A549 treated with ZK216348 at 1 μM for 4 hours (cell line): ENCODE data around the gene CRX. TPM values are rescaled to one million over a fixed set of nuclear protein-coding genes. Genes with fewer than 3 reads are reported as not detected.

ENCODE experiments used
- total RNA-seq: library from RNA; stranded (reverse); fragments of 200-300 nt; extraction: Qiagen RNA extraction; gene quantifications from 5 replicates; pipeline ENCODE4 v1.2.3, GENCODE V29; 2022; ENCODE audit warnings: low read depth

CRX gene
- total RNA-seq = not detected in 5 replicates

DNA sequence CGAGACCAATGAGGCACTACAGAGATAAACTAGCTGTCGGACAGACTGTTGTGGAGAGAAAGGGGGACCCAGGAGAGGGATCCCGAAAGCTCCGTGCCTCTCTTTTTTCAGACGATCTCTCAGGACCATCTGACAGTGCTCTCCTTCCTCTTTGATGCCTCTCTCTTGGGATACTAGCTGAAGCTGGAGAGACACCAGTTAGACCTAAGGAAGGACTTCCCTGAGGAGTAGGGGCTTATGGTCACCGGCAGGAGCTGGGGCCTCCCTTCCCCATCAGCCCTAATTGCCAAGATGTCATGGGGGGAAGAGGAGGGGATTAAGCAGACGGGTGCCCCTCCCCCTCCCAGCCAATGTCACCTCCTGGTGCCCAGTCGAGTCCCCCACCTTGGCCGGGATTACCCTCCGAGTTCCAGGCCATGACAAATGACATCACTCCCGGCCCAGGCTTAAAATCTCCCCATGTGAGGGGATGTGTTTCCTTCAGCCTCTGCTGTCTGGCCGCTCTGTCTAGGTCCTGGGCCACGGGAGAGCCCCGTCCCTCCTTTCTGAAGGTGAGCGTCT is at the start of gene CRX:
CRX (plus strand) TSS at position 478 of the 561 bp plus-strand sequence. CDS start 12,507 bp downstream, outside the sequence.

DNA sequence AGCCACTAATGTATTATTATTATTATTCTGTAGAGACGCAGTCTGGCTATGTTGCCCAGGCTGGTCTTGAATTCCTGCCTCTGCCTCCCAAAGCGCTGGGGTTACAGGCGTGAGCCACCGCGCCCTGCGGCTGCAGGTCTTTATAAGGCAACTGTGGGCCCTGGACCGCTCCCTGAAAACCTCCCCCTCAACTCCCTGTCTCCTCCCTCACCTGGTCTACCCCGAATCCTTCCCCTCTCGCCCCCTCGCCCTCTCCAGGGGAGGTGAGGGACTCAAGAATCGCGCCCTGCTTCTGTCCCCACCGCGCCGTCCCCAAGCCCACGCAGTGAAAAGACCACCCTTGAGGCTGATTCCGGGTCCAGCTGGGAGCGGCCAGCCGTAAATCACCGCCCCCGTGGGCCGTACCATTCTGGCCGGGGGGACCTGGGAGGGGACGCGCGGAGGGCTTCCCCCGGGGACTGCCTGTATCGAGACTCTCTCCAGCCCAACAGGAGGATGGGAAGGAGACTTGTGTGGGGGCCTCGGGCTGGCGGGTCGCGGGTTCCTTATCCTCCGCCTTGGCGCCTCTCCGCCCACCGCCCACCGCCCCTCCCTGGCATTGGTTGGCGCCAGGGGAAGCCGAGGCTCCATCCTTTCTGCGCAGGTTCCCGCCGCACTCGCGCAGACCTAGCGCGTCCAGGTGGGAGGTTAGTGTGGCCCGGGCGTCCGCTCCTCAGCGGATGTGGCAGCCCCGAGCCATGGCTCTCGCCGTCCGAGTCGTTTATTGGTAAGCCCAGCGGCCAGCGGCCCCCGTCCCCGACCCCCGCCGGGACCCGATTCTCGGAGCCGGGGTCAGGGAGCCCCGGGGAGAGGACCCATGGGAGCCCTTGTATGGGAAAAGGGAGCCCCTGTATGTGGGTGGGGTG is 43.4 kb upstream of the CRX start, which contains the start of gene SELENOW:
SELENOW (plus strand) TSS at position 655 of the 905 bp plus-strand sequence; CDS start at position 738, 83 bp downstream.

DNA sequence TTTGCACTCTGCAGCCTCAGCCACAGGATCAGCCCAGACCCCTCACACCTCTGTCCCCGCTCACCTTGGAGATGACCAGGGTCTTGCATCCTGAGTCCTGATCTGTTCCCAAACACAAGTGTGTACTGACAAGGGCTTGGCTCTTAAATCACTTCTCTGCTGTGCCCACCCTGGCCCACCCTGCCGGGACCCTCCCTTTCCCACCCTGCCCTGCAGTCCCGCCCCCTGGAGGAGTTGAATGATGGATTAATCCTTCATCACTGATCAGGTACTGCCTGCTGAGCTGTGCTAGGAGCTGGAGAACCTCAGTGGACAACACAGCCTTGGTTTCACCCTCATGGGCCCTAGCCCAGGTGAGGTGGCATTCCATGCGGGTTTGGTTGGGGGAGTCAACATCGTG is 17.3 kb upstream of the CRX start, which contains the start of gene TPRX1:
TPRX1 (minus strand) TSS at position 101 of the 400 bp plus-strand sequence; CDS start at position 89, 12 bp downstream.

DNA sequence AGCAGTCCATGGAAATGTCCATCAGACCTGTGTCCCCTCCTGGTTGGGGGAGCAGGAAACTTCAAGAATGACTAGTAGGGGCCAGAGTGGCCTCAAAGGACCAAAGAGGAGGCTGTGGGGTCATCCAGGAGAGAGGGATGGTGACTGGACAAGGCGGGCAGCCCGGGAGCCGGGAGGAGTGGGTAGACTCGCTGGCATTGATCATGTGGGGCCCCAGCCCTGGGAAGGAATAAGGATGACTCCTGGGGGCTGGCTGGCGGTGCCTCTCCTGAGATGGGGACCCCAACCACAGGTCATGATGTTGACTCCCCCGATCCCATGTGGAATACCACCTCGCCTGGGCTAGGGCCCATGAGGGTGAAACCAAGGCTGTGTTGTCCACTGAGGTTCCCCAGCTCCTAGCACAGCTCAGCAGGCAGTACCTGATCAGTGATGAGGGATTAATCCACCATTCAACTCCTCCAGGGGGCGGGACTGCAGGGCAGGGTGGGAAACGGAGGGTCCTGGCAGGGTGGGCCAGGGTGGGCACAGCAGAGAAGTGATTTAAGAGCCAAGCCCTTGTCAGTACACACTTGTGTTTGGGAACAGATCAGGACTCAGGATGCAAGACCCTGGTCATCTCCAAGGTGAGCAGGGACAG is 37.0 kb downstream of the CRX start, which contains the start of gene TPRX2:
TPRX2 (plus strand) TSS at position 590 of the 640 bp plus-strand sequence; CDS start at position 602, 12 bp downstream.

DNA sequence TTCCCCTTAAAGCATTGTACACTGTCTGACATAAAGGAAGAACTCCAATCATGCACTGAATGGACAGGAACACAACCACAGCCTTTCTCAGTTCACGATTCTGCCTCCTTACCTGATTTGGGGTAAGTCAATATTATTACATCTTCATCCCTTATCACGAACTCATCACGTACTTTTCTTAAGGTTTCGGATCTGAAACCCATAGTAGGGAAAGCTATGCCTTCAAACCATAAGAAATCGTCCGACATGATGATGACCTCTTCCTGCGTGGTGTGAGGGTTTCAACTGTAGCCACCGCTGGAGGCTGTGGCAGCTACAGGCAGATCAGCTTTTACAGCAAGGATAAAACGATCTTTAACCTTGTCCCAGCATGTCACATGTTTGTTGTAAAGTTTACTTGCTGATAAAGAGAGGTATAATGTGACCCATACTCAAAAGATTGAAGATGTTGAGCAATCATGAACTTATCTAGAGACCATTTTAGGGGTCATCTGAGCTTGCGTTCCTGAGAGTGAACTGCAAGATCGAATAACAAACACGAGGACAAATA is 64.3 kb downstream of the CRX start, which contains the start of gene SULT2A1:
SULT2A1 (minus strand) TSS at position 306 of the 550 bp plus-strand sequence; CDS start at position 248, 58 bp downstream.

Other genes starting within 250 kb of the CRX start
- gene ZNF541, start 248.8 kb upstream of the CRX start, total RNA-seq = not detected in 5 replicates
- 8.5 to 17.5 TPM (median 15.3 TPM) in 5 replicates for gene BICRA, start 212.8 kb upstream of the CRX start, total RNA-seq
- gene EHD2, start 108.5 kb upstream of the CRX start, total RNA-seq = 98.0 to 174 TPM (median 156 TPM) in 5 replicates
- gene NOP53, start 76.4 kb upstream of the CRX start, total RNA-seq = 239 to 342 TPM (median 263 TPM) in 5 replicates
- gene SELENOW, start 43.2 kb upstream of the CRX start, total RNA-seq = 84.6 to 175 TPM (median 152 TPM) in 5 replicates
- gene TPRX1, start 17.4 kb upstream of the CRX start, total RNA-seq = not detected in 5 replicates
- gene TPRX2, start 37.3 kb downstream of the CRX start, total RNA-seq = not detected in 5 replicates
- gene SULT2A1, start 64.4 kb downstream of the CRX start, total RNA-seq = not detected in 5 replicates
- gene BSPH1, start 170.2 kb downstream of the CRX start, total RNA-seq = not detected in 5 replicates
- not detected in 5 replicates for gene ELSPBP1, start 172.7 kb downstream of the CRX start, total RNA-seq
- not detected in 5 replicates for gene CABP5, start 222.1 kb downstream of the CRX start, total RNA-seq